Kidney epithelial cell (primary cell): ENCODE data around the gene ATXN10. TPM values are rescaled to one million over a fixed set of nuclear protein-coding genes. Genes with fewer than 3 reads are reported as not detected.

Experiments
- DNase-seq: peaks from one replicate; pipeline ENCODE4 v3.0.0-alpha.2; 2010; ENCODE audit warnings: low read depth
- H3K27me3 ChIP-seq: 2 replicates; pipeline ENCODE4 v1.6.0; 2011; ENCODE audit warnings: low read length; ENCODE audit not compliant: control insufficient read depth, insufficient read depth
- H3K36me3 ChIP-seq: 2 replicates; pipeline ENCODE4 v1.5.1; 2011; ENCODE audit warnings: low read length; ENCODE audit not compliant: control insufficient read depth, insufficient read depth
- H3K4me3 ChIP-seq: 2 replicates; pipeline ENCODE4 v1.5.1; 2011; ENCODE audit warnings: low read depth, mild to moderate bottlenecking, control low read depth, low read length
- total RNA-seq: library from RNA; depleted of rRNA; stranded (reverse); fragments of >200 nt; gene quantifications from 2 replicates; pipeline ENCODE4 v1.2.3, GENCODE V29; 2015
- TF ChIP-seq, protein P1 (sequence below): IDR thresholded peaks from 2 replicates; pipeline ENCODE4 v1.5.1; 2011; ENCODE audit warnings: mild to moderate bottlenecking, moderate library complexity, low read length, control low read depth, inconsistent platforms; ENCODE audit not compliant: insufficient read depth, poor library complexity, severe bottlenecking

Gene ATXN10
- total RNA-seq, 1 donor from 2014 or later = 127 TPM

DNA sequence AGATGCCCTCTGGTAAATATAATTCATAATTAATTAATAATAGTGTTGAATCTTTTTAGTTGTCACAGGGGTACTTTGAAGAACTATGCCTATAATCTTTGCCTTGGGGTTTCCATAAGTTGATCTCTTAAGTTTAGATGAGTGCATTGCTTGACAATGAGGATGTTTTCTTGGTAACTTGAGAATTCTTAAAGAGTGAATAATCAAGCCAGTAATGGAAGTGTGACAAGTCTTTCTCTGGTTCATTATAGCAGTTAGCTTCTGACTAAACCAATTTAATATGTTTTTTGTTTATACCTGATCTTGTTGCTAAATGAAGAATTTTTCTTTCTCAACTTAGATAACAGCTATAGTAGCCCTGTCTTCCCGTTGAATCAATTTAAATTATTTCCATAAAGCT is 46.2 kb downstream of the ATXN10 start:
- Histone ChIP-seq H3K4me3 (no peak overlapping the region), H3K36me3 (no peaks in the 10 kb centered on the region), H3K27me3 (no peaks in the 10 kb centered on the region)
- no peak for DNase-seq
- TF ChIP-seq, protein P1, sequence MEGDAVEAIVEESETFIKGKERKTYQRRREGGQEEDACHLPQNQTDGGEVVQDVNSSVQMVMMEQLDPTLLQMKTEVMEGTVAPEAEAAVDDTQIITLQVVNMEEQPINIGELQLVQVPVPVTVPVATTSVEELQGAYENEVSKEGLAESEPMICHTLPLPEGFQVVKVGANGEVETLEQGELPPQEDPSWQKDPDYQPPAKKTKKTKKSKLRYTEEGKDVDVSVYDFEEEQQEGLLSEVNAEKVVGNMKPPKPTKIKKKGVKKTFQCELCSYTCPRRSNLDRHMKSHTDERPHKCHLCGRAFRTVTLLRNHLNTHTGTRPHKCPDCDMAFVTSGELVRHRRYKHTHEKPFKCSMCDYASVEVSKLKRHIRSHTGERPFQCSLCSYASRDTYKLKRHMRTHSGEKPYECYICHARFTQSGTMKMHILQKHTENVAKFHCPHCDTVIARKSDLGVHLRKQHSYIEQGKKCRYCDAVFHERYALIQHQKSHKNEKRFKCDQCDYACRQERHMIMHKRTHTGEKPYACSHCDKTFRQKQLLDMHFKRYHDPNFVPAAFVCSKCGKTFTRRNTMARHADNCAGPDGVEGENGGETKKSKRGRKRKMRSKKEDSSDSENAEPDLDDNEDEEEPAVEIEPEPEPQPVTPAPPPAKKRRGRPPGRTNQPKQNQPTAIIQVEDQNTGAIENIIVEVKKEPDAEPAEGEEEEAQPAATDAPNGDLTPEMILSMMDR = no peak

DNA sequence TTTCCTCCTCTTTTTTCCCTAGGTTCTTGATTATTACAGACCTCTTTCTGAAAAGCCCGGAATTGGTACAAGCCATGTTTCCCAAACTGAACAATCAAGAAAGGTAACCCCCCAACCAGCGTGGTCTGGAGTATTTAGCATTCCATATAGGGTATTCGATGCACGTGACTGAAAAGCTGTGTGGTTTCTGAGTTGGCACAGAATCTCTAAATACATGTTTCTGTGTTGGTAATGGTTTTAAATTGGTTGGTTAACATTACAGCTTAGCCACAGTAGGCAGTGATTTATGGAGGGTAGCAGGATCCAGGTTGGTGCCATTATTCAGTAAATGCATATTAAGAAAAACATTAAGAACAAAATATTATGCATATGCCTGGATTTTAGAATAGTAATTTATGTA is 46.8 kb downstream of the ATXN10 start:
- Histone ChIP-seq H3K4me3 (no peak overlapping the region), H3K36me3 (no peaks in the 10 kb centered on the region), H3K27me3 (no peaks in the 10 kb centered on the region)
- TF ChIP-seq, protein P1 = no peak
- DNase-seq = no peak

DNA sequence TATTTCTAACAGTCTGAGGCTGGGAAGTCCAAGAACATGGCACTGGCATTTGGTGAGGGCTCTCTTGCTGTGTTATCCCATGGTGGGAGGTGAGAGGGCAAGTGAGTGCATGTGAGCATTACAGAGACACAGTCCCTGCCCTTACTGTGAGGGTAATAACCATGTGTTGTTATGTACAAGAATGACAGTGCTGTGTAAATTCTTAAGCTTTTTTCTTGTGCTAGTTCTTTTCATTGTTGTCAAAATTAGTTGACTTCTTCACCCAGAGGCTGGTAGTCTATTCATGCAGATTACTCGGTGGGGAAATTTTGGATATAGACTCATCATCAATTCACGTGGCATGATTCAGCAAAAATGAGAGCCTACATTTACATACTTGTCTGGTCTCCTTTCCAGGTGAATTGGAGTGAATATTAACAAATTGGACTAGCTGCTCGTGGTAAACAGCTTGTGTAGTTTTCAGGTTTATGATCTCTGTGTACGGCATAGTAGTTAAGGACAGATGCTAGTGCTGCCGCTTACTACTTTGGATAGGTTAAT is 49.3 kb downstream of the ATXN10 start:
- H3K27me3 ChIP-seq = no peaks in the 10 kb centered on the region
- TF ChIP-seq, protein P1 = no peak
- H3K36me3 ChIP-seq = no peaks in the 10 kb centered on the region
- DNase-seq = no peak
- no peak overlapping the region for H3K4me3 ChIP-seq

DNA sequence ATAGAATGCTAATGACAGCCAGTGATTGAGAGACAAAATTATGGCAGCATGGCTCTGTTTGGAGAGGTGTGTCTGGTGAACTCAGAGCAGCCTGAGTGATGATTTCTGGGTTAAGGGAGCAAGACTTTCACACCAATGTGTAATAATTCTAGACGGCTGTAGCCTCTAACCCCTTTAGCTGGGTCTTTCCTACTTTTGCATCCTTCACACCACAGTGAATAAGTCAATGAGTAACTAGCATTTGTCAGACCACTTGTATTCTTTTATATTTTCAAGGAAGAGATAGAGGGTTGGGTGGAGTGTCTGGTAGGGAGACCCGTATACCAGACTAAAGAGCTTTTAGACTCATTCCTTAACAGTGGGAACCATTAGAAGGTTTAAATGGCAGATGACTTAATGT is 50.4 kb downstream of the ATXN10 start:
- TF ChIP-seq, protein P1 = no peak
- no peak overlapping the region for H3K4me3 ChIP-seq
- H3K27me3 ChIP-seq = no peaks in the 10 kb centered on the region
- H3K36me3 ChIP-seq = no peaks in the 10 kb centered on the region
- DNase-seq = peak; percentile 65

DNA sequence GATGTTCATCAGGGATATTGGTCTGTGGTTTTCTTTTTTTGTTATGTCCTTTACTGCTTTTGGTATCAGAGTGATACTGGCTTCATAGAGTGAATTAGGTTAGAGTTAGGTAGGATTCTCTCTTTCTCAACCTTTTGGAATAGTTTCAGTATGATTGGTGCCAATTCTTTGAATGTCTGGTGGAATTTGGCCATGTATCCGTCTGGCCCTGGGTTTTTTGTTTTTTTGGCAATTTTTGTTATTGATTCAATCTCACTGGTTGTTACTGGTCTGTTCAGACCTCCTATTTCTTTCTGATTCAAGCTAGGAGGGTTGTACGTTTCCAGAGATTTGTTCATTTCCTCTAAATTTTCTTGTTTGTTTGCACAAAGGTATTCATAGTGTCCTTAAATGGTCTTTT is 54.4 kb downstream of the ATXN10 start:
- H3K4me3 ChIP-seq = no peak overlapping the region
- no peaks in the 10 kb centered on the region for H3K27me3 ChIP-seq
- no peak for DNase-seq
- no peaks in the 10 kb centered on the region for H3K36me3 ChIP-seq
- TF ChIP-seq, protein P1 = no peak
